BJ (cell line): ENCODE results near the gene CTNNA2. TPM values are rescaled to one million over a fixed set of nuclear protein-coding genes. Genes with fewer than 3 reads are reported as not detected.

Experiments
- CTCF ChIA-PET: fragments of 350-600 bp; formaldehyde crosslinking; extraction: SDS; loops from one replicate; lab custom pipeline; 2021; ENCODE audit warnings: antibody characterized with exemption, inconsistent platforms; lab: Yijun Ruan, JAX
- POLR2A ChIA-PET: fragments of 300-600 bp; sonication (Branson Sonifier 250); formaldehyde crosslinking; extraction: SDS; loops from one replicate; lab custom pipeline; 2021; ENCODE audit warnings: antibody characterized with exemption; lab: Charles Lee
- DNase-seq: peaks from one replicate; pipeline ENCODE4 v3.0.0-alpha.2; 2011; ENCODE audit warnings: low read depth
- H3K27me3 ChIP-seq: 2 replicates; pipeline ENCODE4 v1.6.0; 2011; ENCODE audit warnings: low read length; ENCODE audit not compliant: control insufficient read depth, insufficient read depth
- H3K36me3 ChIP-seq: 2 replicates; pipeline ENCODE4 v1.5.1; 2011; ENCODE audit warnings: low read length; ENCODE audit not compliant: control insufficient read depth, insufficient read depth
- H3K4me3 ChIP-seq: 2 replicates; pipeline ENCODE4 v1.5.1; 2011; ENCODE audit warnings: low read depth, mild to moderate bottlenecking, control low read depth, low read length
- CTCF ChIP-seq: IDR thresholded peaks from 2 replicates; pipeline ENCODE4 v1.5.1; 2011; ENCODE audit warnings: low read depth, mild to moderate bottlenecking, control low read depth, inconsistent platforms, low read length, moderate library complexity; ENCODE audit not compliant: insufficient read depth
- polyA plus RNA-seq: library from polyadenylated mRNA; depleted of rRNA; stranded (reverse); fragments of >200 nt; gene quantifications from 2 replicates; pipeline ENCODE4 v1.2.3, GENCODE V29; 2011

Gene CTNNA2
- polyA plus RNA-seq, 1 experiment, result not detected

GRCh38 chr2:79734518-79734917 lies 221.7 kb downstream of the CTNNA2 start:
- ChIA-PET CTCF (no interaction called here), POLR2A (no interaction called here)
- no peak overlapping the region for H3K4me3 ChIP-seq
- TF ChIP-seq CTCF, result no peak
- H3K36me3 ChIP-seq, result no peaks in the 10 kb centered on the region
- no peak for DNase-seq
- H3K27me3 ChIP-seq, result no peaks in the 10 kb centered on the region

DNA sequence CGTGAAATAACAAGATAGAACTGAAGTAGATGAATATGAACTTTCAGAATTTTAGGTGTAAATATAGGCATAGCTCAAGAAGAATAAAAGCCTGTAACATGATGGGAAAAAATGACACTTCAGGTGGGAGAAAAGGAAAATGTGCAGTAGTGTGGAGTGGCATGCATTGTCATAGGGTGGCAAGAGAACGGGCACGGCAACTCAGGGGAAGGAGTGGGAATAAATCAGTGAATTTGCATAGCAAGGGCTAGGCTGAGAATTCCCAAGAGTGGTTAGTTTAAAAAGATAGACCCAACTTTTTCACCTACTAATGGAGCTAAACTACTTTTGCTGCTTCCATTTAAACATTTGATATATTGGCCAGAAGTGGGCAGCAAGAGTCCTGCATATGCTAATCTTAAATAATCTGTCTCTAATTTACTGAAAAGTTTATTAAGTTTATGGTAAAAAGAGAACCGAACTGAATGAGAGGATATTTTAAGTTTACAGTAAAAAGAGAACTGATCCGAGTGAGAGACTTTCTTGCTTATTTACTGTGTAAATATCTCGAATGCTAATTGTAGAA lies 228.1 kb downstream of the CTNNA2 start:
- H3K27me3 ChIP-seq, result no peaks in the 10 kb centered on the region
- no peak for DNase-seq
- no peak overlapping the region for H3K4me3 ChIP-seq
- CTCF ChIA-PET, result no interaction called here
- H3K36me3 ChIP-seq, result no peaks in the 10 kb centered on the region
- POLR2A ChIA-PET, result no interaction called here
- TF ChIP-seq CTCF, result no peak

DNA sequence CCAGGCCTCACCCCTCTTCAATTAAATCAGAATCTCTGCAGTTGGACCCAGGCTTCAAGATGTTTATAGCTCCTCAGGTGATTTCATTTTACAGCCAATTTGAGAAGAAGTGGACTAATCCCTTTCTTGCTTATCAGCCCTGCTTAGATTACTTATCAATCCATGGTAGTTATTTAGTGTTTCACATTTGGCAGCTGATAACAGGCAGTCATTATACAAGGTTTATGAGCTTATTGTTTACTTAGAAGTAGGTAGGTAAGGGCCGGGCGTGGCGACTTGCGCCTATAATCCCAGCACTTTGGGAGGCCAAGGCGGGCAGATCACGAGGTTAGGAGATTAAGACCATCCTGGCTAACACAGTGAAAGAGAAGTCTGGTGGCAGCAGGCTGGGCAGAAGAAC lies 237.5 kb downstream of the CTNNA2 start:
- Histone ChIP-seq H3K27me3 (no peaks in the 10 kb centered on the region), H3K36me3 (no peaks in the 10 kb centered on the region), H3K4me3 (no peak overlapping the region)
- ChIA-PET POLR2A (no interaction called here), CTCF (no interaction called here)
- DNase-seq, result no peak
- TF ChIP-seq CTCF, result no peak

GRCh38 chr2:79757526-79757925 lies 244.7 kb downstream of the CTNNA2 start:
- TF ChIP-seq CTCF, result no peak
- no peak for DNase-seq
- Histone ChIP-seq H3K27me3 (no peaks in the 10 kb centered on the region), H3K36me3 (no peaks in the 10 kb centered on the region), H3K4me3 (no peak overlapping the region)
- POLR2A ChIA-PET, result no interaction called here
- CTCF ChIA-PET, result no interaction called here

GRCh38 chr2:79758042-79758441 lies 245.2 kb downstream of the CTNNA2 start:
- Histone ChIP-seq H3K27me3 (no peaks in the 10 kb centered on the region), H3K4me3 (no peak overlapping the region), H3K36me3 (no peaks in the 10 kb centered on the region)
- no peak for DNase-seq
- POLR2A ChIA-PET, result no interaction called here
- CTCF ChIA-PET, result no interaction called here
- no peak for TF ChIP-seq CTCF
